Measurements from ENCODE around the gene ADAM30. TPM values are rescaled to one million over a fixed set of nuclear protein-coding genes. Genes with fewer than 3 reads are reported as not detected.

Gene ADAM30
- total and polyA plus RNA-seq, 2 of the 13 experiments (the other 11 are each of a cell fraction or from before 2014, with no cell fraction given) = not detected

- ChIA-PET POLR2A (no interaction called here), CTCF (ENCODE audit: low intra/inter-chr PET ratio, low total read pairs) (interaction anchor here (2.1 kb wide), 1 partner anchor 80 kb away, joined by 11 read pairs; no protein-coding TSS in a partner anchor)
- no peak overlapping the region for H3K4me2 ChIP-seq (ENCODE audit: low read depth, low read length)
- H3K4me3 ChIP-seq (replicated peaks in 1 of 3; ENCODE audit: insufficient read depth in 1 of 3, low read depth in 2 of 3, low read length in 3 of 3) = no peak overlapping the region
- no peaks in the 10 kb centered on the region for H3K36me3 ChIP-seq (replicated peaks in 1 of 2; ENCODE audit: control insufficient read depth in 1 of 2, insufficient read depth in 2 of 2, low read length in 2 of 2)
- H4K20me1 ChIP-seq (ENCODE audit: insufficient read depth, low read length) = no peaks in the 10 kb centered on the region
- ATAC-seq (no peak), DNase-seq (ENCODE audit: low spot score) (no peak), FAIRE-seq (no peak)
- no peaks in the 10 kb centered on the region for H3K9me3 ChIP-seq (ENCODE audit: low read length)
- no peak overlapping the region for H3K9ac ChIP-seq (ENCODE audit: insufficient read depth, low read depth, low read length)
- H2AFZ ChIP-seq (ENCODE audit: low read length) = no peak overlapping the region
- no peaks in the 10 kb centered on the region for H3K4me1 ChIP-seq (ENCODE audit: insufficient read depth, low read length)
- H3K27me3 ChIP-seq (ENCODE audit: control insufficient read depth in 1 of 2, insufficient read depth in 2 of 2, low read length in 2 of 2) = peaks cover 0 to 9% of the 10 kb centered on the region in 2 experiments; a peak in 3 of 5 replicates
- H3K79me2 ChIP-seq (ENCODE audit: insufficient read depth, low read length) = no peaks in the 10 kb centered on the region
- H3K27ac ChIP-seq (ENCODE audit: extremely low read length, insufficient read depth, low read length) = no peak overlapping the region
- in situ Hi-C loops (cut with HindIII; ENCODE audit: extremely low pct_ligation_motif_present, low pct_unique_long_range_greater_than_20kb) (no loop called here), intact Hi-C loops (cut with micrococcal nuclease; ENCODE audit: unreplicated experiment) (no loop called here)
- BruUV-seq (replicated peaks) = no TSS peak
- peak; percentile 65; the same call in 1 of the 2 replicates for TF ChIP-seq MAFF (IDR thresholded peaks at IDR 0.05; ENCODE audit: low read depth, low read length)
- no peak for TF ChIP-seq FOXA1 (IDR thresholded peaks at IDR 0.05)
- no peak for TF ChIP-seq FOXA1 (CRISPR knock-in tag; IDR thresholded peaks at IDR 0.05)
- peak; percentile 17; the same call in 1 of the 2 replicates for TF ChIP-seq NFE2L2 (IDR thresholded peaks at IDR 0.05; ENCODE audit: low read length)
- TF ChIP-seq MAFK (conservative IDR thresholded peaks at IDR 0.05 in 1 of 2, IDR thresholded peaks at IDR 0.05 in 1 of 2; ENCODE audit: low read length in 2 of 2) = peak; percentile 71 to 79
Observed at GRCh38 chr1:119887427-119887826, 8.9 kb downstream of the ADAM30 start.

DNA sequence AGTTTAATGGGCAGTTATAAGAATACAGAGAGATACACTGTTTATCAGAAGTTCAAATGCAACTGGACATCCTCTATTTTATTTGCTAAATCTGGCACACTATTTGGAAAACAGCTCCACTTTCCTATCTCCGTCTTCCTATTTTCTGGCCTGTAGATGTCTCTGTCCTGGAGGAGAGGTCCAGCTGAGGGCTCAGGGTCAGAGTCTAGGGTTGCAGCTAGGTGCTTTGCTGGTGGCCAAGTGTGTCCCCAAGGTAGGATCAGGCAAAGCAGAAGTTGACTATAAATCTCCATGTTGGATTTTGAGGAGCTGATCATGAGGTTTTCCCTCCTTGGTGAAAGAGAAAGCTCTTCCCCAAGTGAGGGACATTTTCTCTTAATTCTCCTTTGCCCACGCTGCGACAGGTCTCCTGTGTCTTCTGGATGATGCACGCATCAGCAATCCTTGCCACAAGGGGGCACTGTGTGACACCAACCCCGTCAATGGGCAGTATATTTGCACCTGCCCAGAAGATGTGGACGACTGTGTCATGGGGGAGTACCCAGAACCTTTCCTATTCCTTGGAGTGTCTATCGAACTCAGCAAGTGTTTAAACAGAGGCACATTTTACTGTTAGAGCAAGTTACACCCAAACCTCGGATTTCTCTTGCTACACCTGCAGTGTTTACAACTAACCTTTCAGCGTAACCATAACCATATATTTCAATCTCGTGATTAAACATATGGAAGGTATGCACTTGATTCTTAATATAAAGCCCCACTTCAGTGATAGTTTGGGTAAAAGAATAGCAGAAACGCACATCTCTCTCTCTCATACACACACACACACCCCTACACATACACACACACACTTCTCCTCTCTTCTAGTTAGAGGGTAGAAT, 10.2 kb downstream of the ADAM30 start:
- ChIA-PET CTCF (ENCODE audit: low intra/inter-chr PET ratio, low total read pairs) (interaction anchor here (1.4 to 2.1 kb wide), 2 partner anchors 81 to 142 kb away, joined by 4 to 11 read pairs; no protein-coding TSS in a partner anchor), POLR2A (no interaction called here)
- Histone ChIP-seq H3K4me1 (ENCODE audit: insufficient read depth, low read length) (no peaks in the 10 kb centered on the region), H4K20me1 (ENCODE audit: insufficient read depth, low read length) (no peaks in the 10 kb centered on the region), H2AFZ (ENCODE audit: low read length) (no peak overlapping the region), H3K4me2 (ENCODE audit: low read depth, low read length) (no peak overlapping the region), H3K9ac (ENCODE audit: insufficient read depth, low read depth, low read length) (no peak overlapping the region), H3K27ac (ENCODE audit: extremely low read length, insufficient read depth, low read length) (no peak overlapping the region), H3K27me3 (ENCODE audit: control insufficient read depth in 1 of 2, insufficient read depth in 2 of 2, low read length in 2 of 2) (peaks cover 0 to 9% of the 10 kb centered on the region in 2 experiments; a peak in 3 of 5 replicates), H3K79me2 (ENCODE audit: insufficient read depth, low read length) (no peaks in the 10 kb centered on the region), H3K9me3 (ENCODE audit: low read length) (no peaks in the 10 kb centered on the region), H3K4me3 (replicated peaks in 1 of 3; ENCODE audit: insufficient read depth in 1 of 3, low read depth in 2 of 3, low read length in 3 of 3) (no peak overlapping the region), H3K36me3 (replicated peaks in 1 of 2; ENCODE audit: control insufficient read depth in 1 of 2, insufficient read depth in 2 of 2, low read length in 2 of 2) (no peaks in the 10 kb centered on the region)
- DNase-seq (ENCODE audit: low spot score) = peak; percentile 37
- BruUV-seq (replicated peaks) = no TSS peak
- intact Hi-C loops (cut with micrococcal nuclease; ENCODE audit: unreplicated experiment) = no loop called here
- peak; percentile 91 for ATAC-seq
- 18% methylated on average over 11 of the region's 11 CpGs for WGBS (ENCODE audit: low lambda C conversion rate)
- peak; percentile 80 for FAIRE-seq
- in situ Hi-C loops (cut with HindIII; ENCODE audit: extremely low pct_ligation_motif_present, low pct_unique_long_range_greater_than_20kb) = no loop called here
- peak; percentile 78 for TF ChIP-seq SMC3 (IDR thresholded peaks at IDR 0.05; ENCODE audit: low read length)
- no peak for TF ChIP-seq ISX (CRISPR knock-in tag; conservative IDR thresholded peaks at IDR 0.05)
- TF ChIP-seq HNF4G (IDR thresholded peaks at IDR 0.05; ENCODE audit: borderline replicate concordance, low read depth, low read length) = no peak
- no peak for TF ChIP-seq HNF4G (CRISPR knock-in tag; IDR thresholded peaks at IDR 0.05; ENCODE audit: borderline replicate concordance, low read depth)
- TF ChIP-seq, protein P1, sequence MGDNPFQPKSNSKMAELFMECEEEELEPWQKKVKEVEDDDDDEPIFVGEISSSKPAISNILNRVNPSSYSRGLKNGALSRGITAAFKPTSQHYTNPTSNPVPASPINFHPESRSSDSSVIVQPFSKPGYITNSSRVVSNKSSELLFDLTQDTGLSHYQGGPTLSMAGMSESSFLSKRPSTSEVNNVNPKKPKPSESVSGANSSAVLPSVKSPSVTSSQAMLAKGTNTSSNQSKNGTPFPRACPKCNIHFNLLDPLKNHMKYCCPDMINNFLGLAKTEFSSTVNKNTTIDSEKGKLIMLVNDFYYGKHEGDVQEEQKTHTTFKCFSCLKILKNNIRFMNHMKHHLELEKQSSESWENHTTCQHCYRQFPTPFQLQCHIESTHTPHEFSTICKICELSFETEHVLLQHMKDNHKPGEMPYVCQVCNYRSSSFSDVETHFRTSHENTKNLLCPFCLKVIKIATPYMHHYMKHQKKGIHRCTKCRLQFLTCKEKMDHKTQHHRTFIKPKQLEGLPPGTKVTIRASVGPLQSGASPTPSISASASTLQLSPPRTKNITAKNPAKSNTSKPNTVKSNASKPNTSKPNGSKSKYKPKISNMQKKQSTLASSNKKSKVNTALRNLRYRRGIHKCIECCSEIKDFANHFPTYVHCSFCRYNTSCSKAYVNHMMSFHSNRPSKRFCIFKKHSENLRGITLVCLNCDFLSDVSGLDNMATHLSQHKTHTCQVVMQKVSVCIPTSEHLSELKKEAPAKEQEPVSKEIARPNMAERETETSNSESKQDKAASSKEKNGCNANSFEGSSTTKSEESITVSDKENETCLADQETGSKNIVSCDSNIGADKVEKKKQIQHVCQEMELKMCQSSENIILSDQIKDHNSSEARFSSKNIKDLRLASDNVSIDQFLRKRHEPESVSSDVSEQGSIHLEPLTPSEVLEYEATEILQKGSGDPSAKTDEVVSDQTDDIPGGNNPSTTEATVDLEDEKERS (CRISPR knock-in tag; IDR thresholded peaks at IDR 0.05) = no peak
- TF ChIP-seq CTCF (CRISPR knock-in tag; IDR thresholded peaks at IDR 0.05) = peak; percentile 80
- TF ChIP-seq HES4 (CRISPR knock-in tag; IDR thresholded peaks at IDR 0.05; ENCODE audit: borderline replicate concordance) = no peak
- TF ChIP-seq ZNF83 (CRISPR knock-in tag; IDR thresholded peaks at IDR 0.05; ENCODE audit: borderline replicate concordance) = no peak
- peak; percentile 43; the same call in 1 of the 2 replicates for TF ChIP-seq RAD21 (CRISPR knock-in tag; IDR thresholded peaks at IDR 0.05)

Data from HepG2 (cell line).